CD4-positive, alpha-beta T cell treated with Interleukin-15 for 4 hours (primary cell): Measurements from ENCODE around the gene PRR3.
"Not testable (repeated sequence)": the region's sequence is repeated elsewhere in the genome, so short reads cannot be mapped to it uniquely, and the experiment has no call there.

Source experiments
- DNase-seq: peaks from one replicate; pipeline ENCODE4 v3.0.0-alpha.2; 2020; ENCODE audit warnings: low spot score

The PRR3 gene

DNA sequence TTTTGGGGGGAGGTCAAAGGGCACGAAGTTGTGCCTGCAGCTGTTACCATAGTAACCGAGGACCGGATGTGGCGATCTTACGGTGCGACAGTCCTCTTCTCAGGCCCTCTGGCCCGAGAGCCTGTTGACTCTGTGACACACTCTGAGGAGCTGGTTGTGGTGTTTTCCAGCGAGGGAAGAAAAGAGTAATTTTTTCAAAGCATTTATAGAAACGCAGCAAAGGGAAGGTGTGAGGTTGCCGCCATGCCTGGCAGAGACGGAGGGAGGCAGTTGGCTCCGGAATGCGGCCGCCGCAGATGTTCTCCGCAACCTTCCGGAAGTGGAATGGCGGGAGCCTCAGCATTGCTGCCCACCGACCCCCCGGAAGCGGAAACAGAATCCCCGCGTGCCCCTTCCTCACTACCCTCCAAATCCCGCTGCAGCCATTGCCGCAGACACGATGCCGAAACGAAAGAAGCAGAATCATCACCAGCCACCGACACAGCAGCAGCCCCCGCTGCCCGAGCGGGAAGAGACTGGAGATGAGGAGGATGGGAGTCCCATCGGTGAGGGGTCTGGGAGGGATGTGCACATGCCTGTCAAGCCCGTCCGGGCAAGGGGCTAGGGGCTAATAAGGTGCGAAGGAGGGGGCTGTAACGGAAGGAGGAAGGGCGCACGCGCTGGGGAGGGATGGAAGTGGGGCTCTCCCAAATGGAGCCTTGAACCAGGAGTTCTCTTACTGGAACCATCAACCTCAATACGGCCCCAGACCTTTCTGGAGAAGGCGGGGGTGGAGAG lies at the start of gene PRR3:
TSS of gene PRR3 (plus strand) at position 390 of the 777 bp plus-strand sequence. CDS start at position 440, 50 bp downstream.
- peak; percentile 91 for DNase-seq

GRCh38 chr6:30507849-30508827 lies 49.0 kb upstream of the PRR3 start:
- DNase-seq, result no peak

GRCh38 chr6:30508890-30509736 lies 48.0 kb upstream of the PRR3 start:
- DNase-seq, result peak; percentile 70

DNA sequence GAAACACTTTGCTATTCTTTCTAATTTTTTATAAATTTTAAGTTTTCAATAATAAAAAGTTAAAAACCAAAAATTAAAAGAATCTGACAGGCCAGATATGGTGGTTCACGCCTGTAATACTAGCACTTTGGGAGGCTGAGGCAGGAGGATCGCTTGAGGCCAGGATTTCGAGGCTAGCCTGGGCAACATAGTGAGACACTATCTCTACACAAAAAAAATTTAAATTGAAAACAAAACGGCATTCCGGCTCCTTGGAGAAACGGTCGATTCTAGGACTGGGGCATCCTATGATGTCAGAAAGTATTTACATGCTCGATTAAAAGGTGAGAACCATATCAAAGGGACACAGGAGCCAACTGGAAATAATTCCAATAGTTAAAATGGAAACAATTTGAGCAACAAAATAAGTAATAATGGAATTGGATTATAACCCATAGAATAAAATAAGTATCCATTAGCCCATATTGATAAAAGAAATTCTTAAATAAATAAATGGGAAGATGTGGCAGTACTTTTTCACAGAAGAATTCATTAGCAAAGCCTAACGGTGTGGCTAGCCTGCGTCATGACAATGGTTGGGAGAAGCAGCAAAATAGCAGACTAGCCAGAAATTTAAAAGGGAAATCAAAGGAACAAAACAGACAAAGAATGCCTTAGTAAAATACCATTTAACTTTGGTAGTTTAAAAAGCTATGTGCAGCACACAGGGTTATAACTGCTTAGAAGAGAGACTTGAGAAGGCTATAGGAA lies 46.5 kb upstream of the PRR3 start:
- no peak for DNase-seq

DNA sequence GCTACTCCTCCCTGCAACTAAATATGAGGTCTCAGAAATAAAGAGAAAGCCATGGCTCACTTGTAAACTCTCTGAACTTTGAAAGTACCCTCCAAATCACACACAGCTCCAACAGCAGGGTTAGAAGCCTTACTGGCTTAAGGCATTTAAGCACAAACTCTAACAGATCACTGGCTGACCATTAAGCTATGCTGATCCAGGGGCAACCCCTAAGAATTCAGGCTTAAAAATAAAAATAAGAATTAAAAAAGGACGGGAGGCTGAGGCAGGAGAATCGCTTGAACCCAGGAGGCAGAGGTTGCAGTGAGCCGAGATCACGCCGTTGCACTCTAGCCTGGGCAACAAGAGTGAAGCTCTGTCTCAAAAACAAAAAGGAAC lies 45.9 kb upstream of the PRR3 start:
- DNase-seq, result no peak

- no peak for DNase-seq
These were observed 43.6 kb upstream of the PRR3 start for GRCh38 chr6:30513451-30513850.

- no peak for DNase-seq
These were observed 42.0 kb upstream of the PRR3 start for GRCh38 chr6:30515106-30515505.

GRCh38 chr6:30515944-30516753 lies 40.9 kb upstream of the PRR3 start:
- DNase-seq, result peak; percentile 95

DNA sequence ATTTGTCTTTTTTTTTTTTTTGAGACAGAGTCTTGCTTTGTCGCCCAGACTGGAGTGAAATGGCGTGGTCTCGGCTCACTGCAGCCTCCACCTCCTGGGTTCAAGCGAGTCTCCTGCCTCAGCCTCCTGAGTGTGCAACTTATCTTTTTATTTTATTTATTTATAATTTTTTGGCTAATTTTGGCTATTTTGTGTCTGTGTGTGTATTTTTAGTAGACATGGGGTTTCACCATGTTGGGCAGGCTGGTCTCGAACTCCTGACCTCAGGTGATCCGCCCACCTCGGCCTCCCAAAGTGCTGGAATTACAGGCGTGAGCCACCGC lies 40.4 kb upstream of the PRR3 start:
- DNase-seq, result not testable (repeated sequence)

- not testable (repeated sequence) for DNase-seq
These were observed 39.2 kb upstream of the PRR3 start for GRCh38 chr6:30517767-30518504.

DNA sequence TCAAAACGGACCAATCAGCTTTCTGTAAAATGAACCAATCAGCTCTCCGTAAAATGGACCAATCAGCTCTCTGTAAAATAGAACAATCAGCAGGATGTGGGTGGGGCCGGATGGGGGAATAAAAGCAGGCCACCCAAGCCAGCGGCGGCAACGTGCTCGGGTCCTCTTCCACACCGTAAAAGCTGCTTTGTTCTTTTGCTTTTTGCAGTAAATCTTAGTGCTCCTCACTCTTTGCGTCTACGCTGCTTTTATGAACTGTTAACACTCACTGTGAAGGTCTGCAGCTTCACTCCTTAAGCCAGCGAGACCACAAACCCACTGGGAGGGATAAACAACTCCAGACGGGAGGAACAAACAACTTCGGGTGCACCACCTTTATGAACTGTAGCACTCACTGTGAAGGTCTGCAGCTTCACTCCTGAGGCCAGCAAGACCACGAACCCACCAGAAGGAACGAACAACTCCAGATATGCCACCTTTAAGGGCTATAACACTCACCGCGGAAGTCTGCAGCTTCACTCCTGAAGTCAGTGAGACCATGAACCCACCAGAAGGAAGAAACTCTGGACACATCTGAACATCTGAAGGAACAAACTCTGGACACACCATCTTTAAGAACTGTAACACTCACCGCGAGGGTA lies 38.5 kb upstream of the PRR3 start:
- DNase-seq, result not testable (repeated sequence)

DNA sequence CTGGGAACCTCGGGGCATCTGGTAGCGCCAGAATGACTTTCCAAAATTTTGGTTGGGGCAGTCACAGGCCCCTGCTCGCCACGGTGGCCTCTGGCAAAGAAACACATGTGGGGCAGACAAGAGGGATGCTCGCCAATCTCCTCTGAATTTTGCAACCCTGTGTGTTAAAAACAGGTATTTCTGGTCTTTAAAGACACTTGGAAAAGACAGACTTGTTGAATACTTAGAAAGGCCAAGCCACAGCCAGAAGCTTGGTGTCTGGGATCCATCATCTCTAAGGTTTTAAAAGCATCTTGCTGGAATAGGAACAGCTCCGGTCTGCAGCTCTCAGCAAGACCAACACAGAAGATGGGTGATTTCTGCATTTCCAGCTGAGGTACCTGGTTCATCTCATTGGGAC lies 36.6 kb upstream of the PRR3 start:
- no peak for DNase-seq

- DNase-seq, result not testable (repeated sequence)
These were observed 36.0 kb upstream of the PRR3 start for GRCh38 chr6:30521082-30521481.

- not testable (repeated sequence) for DNase-seq
These were observed 35.1 kb upstream of the PRR3 start for GRCh38 chr6:30521952-30522351.

DNA sequence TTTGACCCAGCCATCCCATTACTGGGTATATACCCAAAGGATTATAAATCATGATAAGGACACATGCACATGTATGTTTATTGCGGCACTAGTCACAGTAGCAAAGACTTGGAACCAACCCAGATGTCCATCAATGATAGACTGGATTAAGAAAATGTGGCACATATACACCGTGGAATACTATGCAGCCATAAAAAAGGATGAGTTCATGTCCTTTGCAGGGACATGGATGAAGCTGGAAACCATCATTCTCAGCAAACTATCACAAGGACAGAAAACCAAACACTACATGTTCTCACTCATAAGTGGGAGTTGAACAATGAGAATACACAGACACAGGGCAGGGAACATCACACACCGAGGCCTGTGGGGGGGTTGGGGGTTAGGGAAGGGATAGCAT lies 30.7 kb upstream of the PRR3 start:
- not testable (repeated sequence) for DNase-seq

- DNase-seq, result not testable (repeated sequence)
These were observed 27.7 kb upstream of the PRR3 start for GRCh38 chr6:30529349-30529875.

GRCh38 chr6:30530014-30530413 lies 27.1 kb upstream of the PRR3 start:
- DNase-seq, result no peak

DNA sequence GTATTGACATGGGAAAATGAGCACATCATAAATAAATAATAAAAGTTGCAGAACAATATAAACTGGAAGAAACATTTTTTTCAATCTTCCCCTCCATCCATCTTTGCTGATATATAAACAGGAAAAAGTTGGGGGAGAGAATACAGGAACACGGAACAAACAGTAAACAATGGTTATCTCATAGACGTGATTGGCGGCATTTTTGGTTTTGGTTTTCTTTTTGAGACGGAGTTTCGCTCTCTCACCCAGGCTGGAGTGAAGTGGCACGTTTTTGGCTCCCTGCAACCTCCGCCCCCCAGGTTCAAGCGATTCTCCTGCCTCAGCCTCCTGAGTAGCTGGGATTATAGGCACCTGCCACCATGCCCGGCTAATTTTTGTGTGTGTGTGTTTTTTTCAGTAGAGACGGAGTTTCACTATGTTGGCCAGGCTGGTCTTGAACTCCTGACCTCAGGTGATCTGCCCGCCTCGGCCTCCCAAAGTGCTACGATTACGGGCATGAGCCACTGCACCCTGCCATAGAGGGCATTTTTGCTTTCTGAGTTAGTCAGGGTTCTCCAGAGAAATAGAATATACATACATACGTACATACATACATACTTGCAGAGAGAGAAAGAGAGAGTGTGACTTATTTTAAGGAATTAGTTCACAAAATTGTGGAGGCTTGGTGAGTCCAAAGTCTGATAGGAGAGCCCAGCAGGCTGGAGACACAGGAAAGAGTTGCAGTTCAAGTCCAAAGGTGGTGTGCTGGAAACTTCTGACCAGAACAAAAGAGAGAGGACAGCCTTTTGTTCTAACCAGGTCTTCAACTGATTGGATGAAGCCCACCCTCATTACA lies 23.4 kb upstream of the PRR3 start:
- DNase-seq, result peak; percentile 31
